ENCODE measurements around the gene PITPNM3.

DNA sequence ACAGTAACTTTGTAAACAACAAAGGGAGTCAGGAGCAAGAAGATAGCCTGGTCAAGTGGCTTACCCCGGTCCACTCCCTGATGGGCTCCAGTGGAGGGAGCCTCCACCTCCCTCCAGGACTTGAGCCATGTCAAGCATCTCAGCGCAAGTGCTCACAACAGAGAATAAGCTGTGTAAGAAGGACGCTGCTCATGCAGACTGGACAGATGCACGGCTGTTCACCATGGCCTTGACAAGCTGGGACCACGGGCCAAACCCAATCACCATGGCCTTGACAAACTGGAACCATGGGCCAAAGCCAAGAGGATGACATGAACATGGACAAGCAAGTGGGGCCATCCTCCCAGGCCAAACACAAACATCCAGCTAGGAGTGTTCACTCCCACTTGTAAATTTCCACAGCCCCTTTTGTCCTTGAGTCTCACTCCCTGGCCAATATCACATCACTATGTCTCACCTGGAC, 3.4 kb upstream of the PITPNM3 start:
- TF ChIP-seq, protein P1, sequence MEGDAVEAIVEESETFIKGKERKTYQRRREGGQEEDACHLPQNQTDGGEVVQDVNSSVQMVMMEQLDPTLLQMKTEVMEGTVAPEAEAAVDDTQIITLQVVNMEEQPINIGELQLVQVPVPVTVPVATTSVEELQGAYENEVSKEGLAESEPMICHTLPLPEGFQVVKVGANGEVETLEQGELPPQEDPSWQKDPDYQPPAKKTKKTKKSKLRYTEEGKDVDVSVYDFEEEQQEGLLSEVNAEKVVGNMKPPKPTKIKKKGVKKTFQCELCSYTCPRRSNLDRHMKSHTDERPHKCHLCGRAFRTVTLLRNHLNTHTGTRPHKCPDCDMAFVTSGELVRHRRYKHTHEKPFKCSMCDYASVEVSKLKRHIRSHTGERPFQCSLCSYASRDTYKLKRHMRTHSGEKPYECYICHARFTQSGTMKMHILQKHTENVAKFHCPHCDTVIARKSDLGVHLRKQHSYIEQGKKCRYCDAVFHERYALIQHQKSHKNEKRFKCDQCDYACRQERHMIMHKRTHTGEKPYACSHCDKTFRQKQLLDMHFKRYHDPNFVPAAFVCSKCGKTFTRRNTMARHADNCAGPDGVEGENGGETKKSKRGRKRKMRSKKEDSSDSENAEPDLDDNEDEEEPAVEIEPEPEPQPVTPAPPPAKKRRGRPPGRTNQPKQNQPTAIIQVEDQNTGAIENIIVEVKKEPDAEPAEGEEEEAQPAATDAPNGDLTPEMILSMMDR (IDR thresholded peaks at IDR 0.05): no peak
- TF ChIP-seq POLR2A (IDR thresholded peaks at IDR 0.05): no peak
- TF ChIP-seq POLR2AphosphoS5 (IDR thresholded peaks at IDR 0.05): no peak
